DOHH2 (cell line): ENCODE measurements around the gene LRRC8E.

Experiments used
- H3F3A ChIP-seq: fragments of 200-600 bp; sonication (generic), shearing (Covaris generic); 2 replicates; pipeline ENCODE4 v1.6.0; 2016; ENCODE audit warnings: antibody characterized with exemption, mild to moderate bottlenecking; ENCODE audit not compliant: control insufficient read depth, insufficient read depth
- H3K27ac ChIP-seq: fragments of 200-600 bp; sonication (generic); 2 replicates; pipeline ENCODE4 v1.5.1; 2014; ENCODE audit warnings: low read depth, mild to moderate bottlenecking, low read length, moderate library complexity
- H3K27me3 ChIP-seq: fragments of 200-600 bp; sonication (generic); 2 replicates; pipeline ENCODE4 v1.6.1; 2014; ENCODE audit warnings: mild to moderate bottlenecking, low read length, mixed read lengths; ENCODE audit not compliant: control insufficient read depth
- H3K36me3 ChIP-seq: fragments of 200-600 bp; sonication (generic); 2 replicates; pipeline ENCODE4 v1.6.1; 2014; ENCODE audit warnings: mild to moderate bottlenecking, low read length, moderate library complexity, mixed read lengths; ENCODE audit not compliant: control insufficient read depth
- H3K4me1 ChIP-seq: fragments of 200-600 bp; sonication (generic); 2 replicates; pipeline ENCODE4 v1.6.1; 2014; ENCODE audit warnings: mild to moderate bottlenecking, low read length, mixed read lengths; ENCODE audit not compliant: control insufficient read depth
- H3K4me2 ChIP-seq: fragments of 200-600 bp; sonication (generic); 2 replicates; pipeline ENCODE4 v1.6.0; 2014; ENCODE audit warnings: mild to moderate bottlenecking, low read length, moderate library complexity
- H3K4me3 ChIP-seq: fragments of 200-600 bp; sonication (generic); 2 replicates; pipeline ENCODE4 v1.5.1; 2014; ENCODE audit warnings: mild to moderate bottlenecking, low read length, mixed read lengths
- H3K79me2 ChIP-seq: fragments of 200-600 bp; sonication (generic); 2 replicates; pipeline ENCODE4 v1.6.1; 2014; ENCODE audit warnings: mild to moderate bottlenecking, low read length, mixed read lengths; ENCODE audit not compliant: control insufficient read depth
- H3K9me2 ChIP-seq: fragments of 200-600 bp; sonication (generic); replicated peaks from 2 replicates; pipeline ENCODE4 v1.6.1; 2014; ENCODE audit warnings: mild to moderate bottlenecking, low read length, mixed read lengths; ENCODE audit not compliant: control insufficient read depth
- H3K9me3 ChIP-seq: fragments of 200-600 bp; sonication (generic); 2 replicates; pipeline ENCODE4 v1.6.1; 2014; ENCODE audit warnings: antibody characterized with exemption, low read length, mixed read lengths; ENCODE audit not compliant: control insufficient read depth, insufficient read depth
- H4K20me1 ChIP-seq: fragments of 200-600 bp; sonication (generic); 2 replicates; pipeline ENCODE4 v1.6.0; 2014; ENCODE audit warnings: low read depth, mild to moderate bottlenecking, antibody characterized with exemption, low read length, moderate library complexity; ENCODE audit not compliant: control insufficient read depth, insufficient read depth
- CTCF ChIP-seq: fragments of 200-600 bp; sonication (generic); IDR thresholded peaks from one replicate; pipeline ENCODE4 v1.5.1; 2014; ENCODE audit warnings: antibody characterized with exemption, mild to moderate bottlenecking, low read depth, low read length; ENCODE audit not compliant: poor library complexity, severe bottlenecking
- EZH2phosphoT487 ChIP-seq: fragments of 200-600 bp; sonication (generic); IDR thresholded peaks from 2 replicates; pipeline ENCODE4 v1.6.1; 2017; ENCODE audit warnings: borderline replicate concordance, mild to moderate bottlenecking, antibody characterized with exemption, low read length, moderate library complexity, mixed read lengths

The LRRC8E gene

DNA sequence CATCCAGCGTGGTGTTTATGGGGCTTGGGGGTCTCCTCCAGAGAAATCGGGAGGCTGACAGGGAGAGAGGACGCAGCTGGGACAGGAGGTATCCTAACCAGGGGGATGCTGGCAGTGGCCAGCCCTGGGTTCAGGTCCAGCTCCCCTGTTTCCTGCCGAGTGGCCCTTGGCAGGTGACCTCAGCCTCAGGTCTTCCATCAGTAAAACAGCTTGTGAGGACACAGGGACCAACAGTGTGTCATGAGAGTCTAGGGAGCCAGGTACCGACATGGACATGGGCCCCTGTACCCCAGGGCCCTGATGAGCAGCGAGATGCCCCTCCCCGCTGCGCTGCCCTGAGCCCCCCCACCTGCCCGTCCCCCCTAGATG is 38.7 kb upstream of the LRRC8E start:
- H4K20me1 ChIP-seq = no peaks in the 10 kb centered on the region
- H3K4me3 ChIP-seq = no peak overlapping the region
- no peak overlapping the region for H3K27ac ChIP-seq
- H3K4me1 ChIP-seq = peaks cover 3% of the 10 kb centered on the region; the same call in 1 of the 2 replicates
- no peak overlapping the region for H3K4me2 ChIP-seq
- no peaks in the 10 kb centered on the region for H3K9me2 ChIP-seq
- no peaks in the 10 kb centered on the region for H3K36me3 ChIP-seq
- H3K27me3 ChIP-seq = no peaks in the 10 kb centered on the region
- H3K79me2 ChIP-seq = no peaks in the 10 kb centered on the region
- no peaks in the 10 kb centered on the region for H3K9me3 ChIP-seq
- no peaks in the 10 kb centered on the region for H3F3A ChIP-seq
- TF ChIP-seq EZH2phosphoT487 (no peak), CTCF (no peak)

- Histone ChIP-seq H3K4me1 (peaks cover 3% of the 10 kb centered on the region; the same call in 1 of the 2 replicates), H3F3A (no peaks in the 10 kb centered on the region), H3K79me2 (no peaks in the 10 kb centered on the region), H3K4me3 (no peak overlapping the region), H3K27ac (no peak overlapping the region), H3K4me2 (no peak overlapping the region), H3K36me3 (no peaks in the 10 kb centered on the region), H4K20me1 (no peaks in the 10 kb centered on the region), H3K9me3 (no peaks in the 10 kb centered on the region), H3K27me3 (no peaks in the 10 kb centered on the region), H3K9me2 (no peaks in the 10 kb centered on the region)
- TF ChIP-seq EZH2phosphoT487 = no peak
- no peak for TF ChIP-seq CTCF
These were observed 38.1 kb upstream of the LRRC8E start for GRCh38 chr19:7850000-7850813.

DNA sequence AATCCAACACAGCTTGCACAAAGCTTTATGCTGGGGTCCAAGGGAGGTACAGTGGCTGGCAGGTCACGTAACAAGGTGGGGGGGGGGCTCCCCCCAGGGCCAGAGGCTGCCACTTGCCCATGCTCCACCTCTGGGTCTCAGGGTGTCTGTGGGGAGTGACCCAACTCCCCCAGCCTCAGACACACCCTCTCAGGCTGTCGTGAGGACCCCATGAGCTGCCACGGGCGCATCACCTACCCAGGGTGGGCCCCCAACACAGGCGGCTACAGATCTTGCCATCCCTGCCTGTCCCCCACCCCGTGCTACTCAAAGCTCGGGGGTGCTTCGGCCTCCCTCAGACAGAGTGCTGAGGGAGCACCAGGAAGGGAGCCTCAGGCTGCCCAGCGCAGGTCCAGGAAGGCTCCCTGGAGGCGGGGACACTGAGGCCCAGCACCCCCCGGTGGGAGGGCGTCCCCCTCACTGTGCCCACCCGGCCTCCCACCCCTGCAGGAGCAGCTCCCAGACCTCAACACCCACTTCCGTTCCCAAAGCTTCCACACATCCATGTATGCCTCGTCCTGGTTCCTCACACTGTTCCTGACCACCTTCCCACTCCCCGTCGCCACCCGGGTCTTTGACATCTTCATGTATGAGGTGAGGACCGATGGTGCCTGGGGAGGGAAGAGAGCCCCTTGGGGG is 37.2 kb upstream of the LRRC8E start:
- H3F3A ChIP-seq = no peaks in the 10 kb centered on the region
- TF ChIP-seq EZH2phosphoT487 (no peak), CTCF (no peak)
- H3K36me3 ChIP-seq = no peaks in the 10 kb centered on the region
- no peak overlapping the region for H3K4me3 ChIP-seq
- no peak overlapping the region for H3K4me2 ChIP-seq
- H3K4me1 ChIP-seq = peaks cover 3% of the 10 kb centered on the region; the same call in 1 of the 2 replicates
- no peaks in the 10 kb centered on the region for H3K79me2 ChIP-seq
- no peaks in the 10 kb centered on the region for H3K9me3 ChIP-seq
- H4K20me1 ChIP-seq = no peaks in the 10 kb centered on the region
- no peaks in the 10 kb centered on the region for H3K9me2 ChIP-seq
- no peak overlapping the region for H3K27ac ChIP-seq
- no peaks in the 10 kb centered on the region for H3K27me3 ChIP-seq
